ENCODE measurements around the gene TMEM119. TPM values are rescaled to one million over a fixed set of nuclear protein-coding genes. Genes with fewer than 3 reads are reported as not detected.
A peak's percentile ranks its signal among the peaks of the same experiment; 100 is the strongest.

TMEM119 gene
- total and polyA plus RNA-seq, 2 of the 13 experiments (the other 11 are each of a cell fraction or from before 2014, with no cell fraction given) = not detected

DNA sequence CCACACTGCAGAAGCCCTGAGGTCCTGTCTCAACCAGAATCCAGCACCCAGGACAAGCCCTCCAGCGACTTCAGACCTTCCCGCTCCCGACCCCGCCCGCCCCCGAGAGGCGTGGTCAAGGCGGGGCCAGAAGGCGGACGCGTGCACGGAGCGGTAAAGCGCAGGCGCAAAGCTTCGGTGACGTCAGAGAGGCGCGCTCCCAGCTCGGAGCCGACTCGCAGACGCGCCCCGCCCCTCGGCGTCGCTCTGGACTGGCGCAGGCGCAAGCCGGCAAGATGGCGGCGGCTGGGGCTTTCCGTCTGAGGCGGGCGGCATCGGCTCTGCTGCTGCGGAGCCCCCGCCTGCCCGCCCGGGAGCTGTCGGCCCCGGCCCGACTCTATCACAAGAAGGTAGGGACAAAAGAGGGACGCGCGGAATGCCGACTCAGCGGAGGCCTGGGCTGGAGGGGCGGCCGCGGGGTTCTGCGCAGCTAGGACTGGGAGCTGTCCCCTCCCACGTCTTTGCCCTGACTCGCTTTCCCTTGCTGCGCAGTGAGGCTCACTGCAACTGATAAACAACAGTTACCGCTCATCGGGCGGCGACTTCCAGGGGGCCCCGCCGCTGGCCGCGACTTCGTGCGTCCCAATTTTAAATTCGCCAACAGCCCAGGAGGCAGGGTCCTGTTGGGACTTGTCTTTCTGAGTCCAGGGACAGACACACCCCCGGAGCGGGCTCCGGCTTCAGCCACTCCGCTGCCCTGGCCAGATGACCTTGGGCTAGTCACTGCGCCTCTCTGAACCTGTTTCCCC, 35.3 kb downstream of the TMEM119 start, which contains the start of gene ISCU (continued):
- TF ChIP-seq NR2F2 (IDR thresholded peaks at IDR 0.05; ENCODE audit: borderline replicate concordance, low read depth) (no peak), IKZF4 (CRISPR knock-in tag; IDR thresholded peaks at IDR 0.05; ENCODE audit: borderline replicate concordance, low read depth, not compliant biosample characterization) (peak; percentile 37), MED1 (CRISPR knock-in tag; IDR thresholded peaks at IDR 0.05) (peak; percentile 69), CHD4 (IDR thresholded peaks at IDR 0.05; ENCODE audit: borderline replicate concordance, low read length) (no peak), ELF3 (CRISPR knock-in tag; IDR thresholded peaks at IDR 0.05) (peak; percentile 10; the same call in 1 of the 2 replicates), ZNF331 (CRISPR knock-in tag; IDR thresholded peaks at IDR 0.05) (peak; percentile 8; the same call in 1 of the 2 replicates), ZBTB42 (CRISPR knock-in tag; IDR thresholded peaks at IDR 0.05) (no peak), ZNF724P (CRISPR knock-in tag; IDR thresholded peaks at IDR 0.05; ENCODE audit: borderline replicate concordance) (no peak), MAFG (CRISPR knock-in tag; IDR thresholded peaks at IDR 0.05) (no peak), ARNT2 (CRISPR knock-in tag; IDR thresholded peaks at IDR 0.05; ENCODE audit: low read depth) (peak; percentile 66), PITX1 (CRISPR knock-in tag; IDR thresholded peaks at IDR 0.05) (no peak), ZNF30 (CRISPR knock-in tag; IDR thresholded peaks at IDR 0.05) (no peak; the same call in 1 of the 2 replicates), ZIK1 (CRISPR knock-in tag; IDR thresholded peaks at IDR 0.05; ENCODE audit: borderline replicate concordance, low read depth) (no peak), ZNF234 (CRISPR knock-in tag; conservative IDR thresholded peaks at IDR 0.05) (no peak), ZNF782 (CRISPR knock-in tag; IDR thresholded peaks at IDR 0.05; ENCODE audit: borderline replicate concordance) (no peak)
- TF ChIP-seq, protein P1, sequence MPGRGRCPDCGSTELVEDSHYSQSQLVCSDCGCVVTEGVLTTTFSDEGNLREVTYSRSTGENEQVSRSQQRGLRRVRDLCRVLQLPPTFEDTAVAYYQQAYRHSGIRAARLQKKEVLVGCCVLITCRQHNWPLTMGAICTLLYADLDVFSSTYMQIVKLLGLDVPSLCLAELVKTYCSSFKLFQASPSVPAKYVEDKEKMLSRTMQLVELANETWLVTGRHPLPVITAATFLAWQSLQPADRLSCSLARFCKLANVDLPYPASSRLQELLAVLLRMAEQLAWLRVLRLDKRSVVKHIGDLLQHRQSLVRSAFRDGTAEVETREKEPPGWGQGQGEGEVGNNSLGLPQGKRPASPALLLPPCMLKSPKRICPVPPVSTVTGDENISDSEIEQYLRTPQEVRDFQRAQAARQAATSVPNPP (CRISPR knock-in tag; IDR thresholded peaks at IDR 0.05) = peak; percentile 91; the same call in 1 of the 2 replicates
- TF ChIP-seq, protein P2, sequence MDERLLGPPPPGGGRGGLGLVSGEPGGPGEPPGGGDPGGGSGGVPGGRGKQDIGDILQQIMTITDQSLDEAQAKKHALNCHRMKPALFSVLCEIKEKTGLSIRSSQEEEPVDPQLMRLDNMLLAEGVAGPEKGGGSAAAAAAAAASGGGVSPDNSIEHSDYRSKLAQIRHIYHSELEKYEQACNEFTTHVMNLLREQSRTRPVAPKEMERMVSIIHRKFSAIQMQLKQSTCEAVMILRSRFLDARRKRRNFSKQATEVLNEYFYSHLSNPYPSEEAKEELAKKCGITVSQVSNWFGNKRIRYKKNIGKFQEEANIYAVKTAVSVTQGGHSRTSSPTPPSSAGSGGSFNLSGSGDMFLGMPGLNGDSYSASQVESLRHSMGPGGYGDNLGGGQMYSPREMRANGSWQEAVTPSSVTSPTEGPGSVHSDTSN (CRISPR knock-in tag; IDR thresholded peaks at IDR 0.05) = no peak
- TF ChIP-seq, protein P3, sequence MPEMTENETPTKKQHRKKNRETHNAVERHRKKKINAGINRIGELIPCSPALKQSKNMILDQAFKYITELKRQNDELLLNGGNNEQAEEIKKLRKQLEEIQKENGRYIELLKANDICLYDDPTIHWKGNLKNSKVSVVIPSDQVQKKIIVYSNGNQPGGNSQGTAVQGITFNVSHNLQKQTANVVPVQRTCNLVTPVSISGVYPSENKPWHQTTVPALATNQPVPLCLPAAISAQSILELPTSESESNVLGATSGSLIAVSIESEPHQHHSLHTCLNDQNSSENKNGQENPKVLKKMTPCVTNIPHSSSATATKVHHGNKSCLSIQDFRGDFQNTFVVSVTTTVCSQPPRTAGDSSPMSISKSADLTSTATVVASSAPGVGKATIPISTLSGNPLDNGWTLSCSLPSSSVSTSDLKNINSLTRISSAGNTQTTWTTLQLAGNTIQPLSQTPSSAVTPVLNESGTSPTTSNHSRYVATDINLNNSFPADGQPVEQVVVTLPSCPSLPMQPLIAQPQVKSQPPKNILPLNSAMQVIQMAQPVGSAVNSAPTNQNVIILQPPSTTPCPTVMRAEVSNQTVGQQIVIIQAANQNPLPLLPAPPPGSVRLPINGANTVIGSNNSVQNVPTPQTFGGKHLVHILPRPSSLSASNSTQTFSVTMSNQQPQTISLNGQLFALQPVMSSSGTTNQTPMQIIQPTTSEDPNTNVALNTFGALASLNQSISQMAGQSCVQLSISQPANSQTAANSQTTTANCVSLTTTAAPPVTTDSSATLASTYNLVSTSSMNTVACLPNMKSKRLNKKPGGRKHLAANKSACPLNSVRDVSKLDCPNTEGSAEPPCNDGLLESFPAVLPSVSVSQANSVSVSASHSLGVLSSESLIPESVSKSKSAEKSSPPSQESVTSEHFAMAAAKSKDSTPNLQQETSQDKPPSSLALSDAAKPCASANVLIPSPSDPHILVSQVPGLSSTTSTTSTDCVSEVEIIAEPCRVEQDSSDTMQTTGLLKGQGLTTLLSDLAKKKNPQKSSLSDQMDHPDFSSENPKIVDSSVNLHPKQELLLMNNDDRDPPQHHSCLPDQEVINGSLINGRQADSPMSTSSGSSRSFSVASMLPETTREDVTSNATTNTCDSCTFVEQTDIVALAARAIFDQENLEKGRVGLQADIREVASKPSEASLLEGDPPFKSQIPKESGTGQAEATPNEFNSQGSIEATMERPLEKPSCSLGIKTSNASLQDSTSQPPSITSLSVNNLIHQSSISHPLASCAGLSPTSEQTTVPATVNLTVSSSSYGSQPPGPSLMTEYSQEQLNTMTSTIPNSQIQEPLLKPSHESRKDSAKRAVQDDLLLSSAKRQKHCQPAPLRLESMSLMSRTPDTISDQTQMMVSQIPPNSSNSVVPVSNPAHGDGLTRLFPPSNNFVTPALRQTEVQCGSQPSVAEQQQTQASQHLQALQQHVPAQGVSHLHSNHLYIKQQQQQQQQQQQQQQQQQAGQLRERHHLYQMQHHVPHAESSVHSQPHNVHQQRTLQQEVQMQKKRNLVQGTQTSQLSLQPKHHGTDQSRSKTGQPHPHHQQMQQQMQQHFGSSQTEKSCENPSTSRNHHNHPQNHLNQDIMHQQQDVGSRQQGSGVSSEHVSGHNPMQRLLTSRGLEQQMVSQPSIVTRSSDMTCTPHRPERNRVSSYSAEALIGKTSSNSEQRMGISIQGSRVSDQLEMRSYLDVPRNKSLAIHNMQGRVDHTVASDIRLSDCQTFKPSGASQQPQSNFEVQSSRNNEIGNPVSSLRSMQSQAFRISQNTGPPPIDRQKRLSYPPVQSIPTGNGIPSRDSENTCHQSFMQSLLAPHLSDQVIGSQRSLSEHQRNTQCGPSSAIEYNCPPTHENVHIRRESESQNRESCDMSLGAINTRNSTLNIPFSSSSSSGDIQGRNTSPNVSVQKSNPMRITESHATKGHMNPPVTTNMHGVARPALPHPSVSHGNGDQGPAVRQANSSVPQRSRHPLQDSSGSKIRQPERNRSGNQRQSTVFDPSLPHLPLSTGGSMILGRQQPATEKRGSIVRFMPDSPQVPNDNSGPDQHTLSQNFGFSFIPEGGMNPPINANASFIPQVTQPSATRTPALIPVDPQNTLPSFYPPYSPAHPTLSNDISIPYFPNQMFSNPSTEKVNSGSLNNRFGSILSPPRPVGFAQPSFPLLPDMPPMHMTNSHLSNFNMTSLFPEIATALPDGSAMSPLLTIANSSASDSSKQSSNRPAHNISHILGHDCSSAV (CRISPR knock-in tag; IDR thresholded peaks at IDR 0.05; ENCODE audit: borderline replicate concordance) = no peak
